ENCODE measurements around the gene CD36. TPM values are rescaled to one million over a fixed set of nuclear protein-coding genes. Genes with fewer than 3 reads are reported as not detected.

The CD36 gene
- total RNA-seq, result not detected in 2 replicates

- intact Hi-C loops (cut with micrococcal nuclease), result no loop called here
These were observed at the start of gene CD36 for GRCh38 chr7:80637911-80638765. Gene CD36 (plus strand): TSS chr7:80638642. CDS start chr7:80646741, 8,099 bp downstream.

- intact Hi-C loops (cut with micrococcal nuclease), result no loop called here
These were observed 48.8 kb upstream of the CD36 start for GRCh38 chr7:80589631-80590030.

GRCh38 chr7:80591654-80592053, 46.8 kb upstream of the CD36 start:
- intact Hi-C loops (cut with micrococcal nuclease), result no loop called here

GRCh38 chr7:80593869-80594586, 44.4 kb upstream of the CD36 start:
- intact Hi-C loops (cut with micrococcal nuclease), result no loop called here

GRCh38 chr7:80596933-80597517, 41.4 kb upstream of the CD36 start:
- intact Hi-C loops (cut with micrococcal nuclease), result no loop called here

- intact Hi-C loops (cut with micrococcal nuclease), result no loop called here
These were observed 40.6 kb upstream of the CD36 start for GRCh38 chr7:80597875-80598274.

- intact Hi-C loops (cut with micrococcal nuclease), result no loop called here
These were observed 38.4 kb upstream of the CD36 start for GRCh38 chr7:80600046-80600445.

- intact Hi-C loops (cut with micrococcal nuclease), result no loop called here
These were observed 36.4 kb upstream of the CD36 start for GRCh38 chr7:80601999-80602398.

GRCh38 chr7:80603940-80604339, 34.5 kb upstream of the CD36 start:
- intact Hi-C loops (cut with micrococcal nuclease), result no loop called here

GRCh38 chr7:80604436-80604835, 34.0 kb upstream of the CD36 start:
- intact Hi-C loops (cut with micrococcal nuclease), result no loop called here

- intact Hi-C loops (cut with micrococcal nuclease), result no loop called here
These were observed 31.3 kb upstream of the CD36 start for GRCh38 chr7:80607136-80607535.

- intact Hi-C loops (cut with micrococcal nuclease), result no loop called here
These were observed 30.1 kb upstream of the CD36 start for GRCh38 chr7:80608336-80608735.

- intact Hi-C loops (cut with micrococcal nuclease), result loop anchor here (10.0 kb wide), 1 partner anchor 65 kb away; no protein-coding TSS in a partner anchor
These were observed 28.7 kb upstream of the CD36 start for GRCh38 chr7:80609751-80610150.

- intact Hi-C loops (cut with micrococcal nuclease), result loop anchor here (10.0 kb wide), 1 partner anchor 63 kb away; no protein-coding TSS in a partner anchor
These were observed 27.1 kb upstream of the CD36 start for GRCh38 chr7:80611353-80611752.

GRCh38 chr7:80611779-80612178, 26.7 kb upstream of the CD36 start:
- intact Hi-C loops (cut with micrococcal nuclease), result loop anchor here (10.0 kb wide), 1 partner anchor 63 kb away; no protein-coding TSS in a partner anchor

- intact Hi-C loops (cut with micrococcal nuclease), result loop anchor here (10.0 kb wide), 1 partner anchor 62 kb away; no protein-coding TSS in a partner anchor
These were observed 25.6 kb upstream of the CD36 start for GRCh38 chr7:80612880-80613279.

GRCh38 chr7:80613519-80613918, 24.9 kb upstream of the CD36 start:
- intact Hi-C loops (cut with micrococcal nuclease), result loop anchor here (10.0 kb wide), 1 partner anchor 61 kb away; no protein-coding TSS in a partner anchor

- intact Hi-C loops (cut with micrococcal nuclease), result loop anchor here (10.0 kb wide), 1 partner anchor 60 kb away; no protein-coding TSS in a partner anchor
These were observed 23.6 kb upstream of the CD36 start for GRCh38 chr7:80614851-80615271.

- intact Hi-C loops (cut with micrococcal nuclease), result loop anchor here (10.0 kb wide), 1 partner anchor 57 kb away; no protein-coding TSS in a partner anchor
These were observed 20.3 kb upstream of the CD36 start for GRCh38 chr7:80618096-80618495.

- intact Hi-C loops (cut with micrococcal nuclease), result loop anchor here (10.0 kb wide), 1 partner anchor 55 kb away; no protein-coding TSS in a partner anchor
These were observed 18.7 kb upstream of the CD36 start for GRCh38 chr7:80619741-80620140.

- intact Hi-C loops (cut with micrococcal nuclease), result no loop called here
These were observed 15.9 kb upstream of the CD36 start for GRCh38 chr7:80622541-80622940.
